Astrocyte (in vitro differentiated cells and primary cell): ENCODE measurements around the gene PUS7L.
"Not testable (repeated sequence)": the region's sequence is repeated elsewhere in the genome, so short reads cannot be mapped to it uniquely, and the experiment has no call there.

Experiments
- EZH2 ChIP-seq: IDR thresholded peaks from 2 replicates; pipeline ENCODE4 v1.6.1; 2012; ENCODE audit warnings: mild to moderate bottlenecking, low read length, inconsistent platforms; ENCODE audit not compliant: insufficient read depth
- TF ChIP-seq, protein P1 (sequence below): IDR thresholded peaks from 2 replicates; pipeline ENCODE4 v1.5.1; 2011; ENCODE audit warnings: low read depth, mild to moderate bottlenecking, inconsistent platforms, low read length, moderate library complexity; ENCODE audit not compliant: insufficient read depth

GRCh38 chr12:43685491-43685890 lies 73.1 kb downstream of the PUS7L start:
- TF ChIP-seq, protein P1, sequence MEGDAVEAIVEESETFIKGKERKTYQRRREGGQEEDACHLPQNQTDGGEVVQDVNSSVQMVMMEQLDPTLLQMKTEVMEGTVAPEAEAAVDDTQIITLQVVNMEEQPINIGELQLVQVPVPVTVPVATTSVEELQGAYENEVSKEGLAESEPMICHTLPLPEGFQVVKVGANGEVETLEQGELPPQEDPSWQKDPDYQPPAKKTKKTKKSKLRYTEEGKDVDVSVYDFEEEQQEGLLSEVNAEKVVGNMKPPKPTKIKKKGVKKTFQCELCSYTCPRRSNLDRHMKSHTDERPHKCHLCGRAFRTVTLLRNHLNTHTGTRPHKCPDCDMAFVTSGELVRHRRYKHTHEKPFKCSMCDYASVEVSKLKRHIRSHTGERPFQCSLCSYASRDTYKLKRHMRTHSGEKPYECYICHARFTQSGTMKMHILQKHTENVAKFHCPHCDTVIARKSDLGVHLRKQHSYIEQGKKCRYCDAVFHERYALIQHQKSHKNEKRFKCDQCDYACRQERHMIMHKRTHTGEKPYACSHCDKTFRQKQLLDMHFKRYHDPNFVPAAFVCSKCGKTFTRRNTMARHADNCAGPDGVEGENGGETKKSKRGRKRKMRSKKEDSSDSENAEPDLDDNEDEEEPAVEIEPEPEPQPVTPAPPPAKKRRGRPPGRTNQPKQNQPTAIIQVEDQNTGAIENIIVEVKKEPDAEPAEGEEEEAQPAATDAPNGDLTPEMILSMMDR = not testable (repeated sequence)
- not testable (repeated sequence) for TF ChIP-seq EZH2
